WERI-Rb-1 (cell line): ENCODE results near the gene TRIM6.

ENCODE experiments used
- DNase-seq: peaks from one replicate; pipeline ENCODE4 v3.0.0-alpha.2; 2020
- H3K27ac ChIP-seq: fragments of 250-450 bp; sonication (Bioruptor Pico); 2 replicates; pipeline ENCODE4 v1.5.1; 2020; ENCODE audit warnings: mild to moderate bottlenecking, moderate library complexity
- H3K27me3 ChIP-seq: fragments of 250-450 bp; sonication (Bioruptor Pico); 2 replicates; pipeline ENCODE4 v1.5.1; 2021; ENCODE audit warnings: mild to moderate bottlenecking, low read depth, moderate library complexity; ENCODE audit not compliant: insufficient read depth, severe bottlenecking
- H3K36me3 ChIP-seq: fragments of 250-450 bp; sonication (Bioruptor Pico); 2 replicates; pipeline ENCODE4 v1.5.1; 2020; ENCODE audit warnings: mild to moderate bottlenecking, moderate library complexity
- H3K4me3 ChIP-seq: 2 replicates; pipeline ENCODE4 v1.5.1; 2011; ENCODE audit warnings: low read depth, mild to moderate bottlenecking, control low read depth, low read length
- H3K9me3 ChIP-seq: fragments of 250-450 bp; sonication (Bioruptor Pico); 2 replicates; pipeline ENCODE4 v1.5.1; 2021; ENCODE audit warnings: mild to moderate bottlenecking, moderate library complexity; ENCODE audit not compliant: severe bottlenecking
- TF ChIP-seq, protein P1 (sequence below): IDR thresholded peaks from 2 replicates; pipeline ENCODE4 v1.5.1; 2011; ENCODE audit warnings: low read depth, mild to moderate bottlenecking, control low read depth, inconsistent platforms, low read length

TRIM6 gene

DNA sequence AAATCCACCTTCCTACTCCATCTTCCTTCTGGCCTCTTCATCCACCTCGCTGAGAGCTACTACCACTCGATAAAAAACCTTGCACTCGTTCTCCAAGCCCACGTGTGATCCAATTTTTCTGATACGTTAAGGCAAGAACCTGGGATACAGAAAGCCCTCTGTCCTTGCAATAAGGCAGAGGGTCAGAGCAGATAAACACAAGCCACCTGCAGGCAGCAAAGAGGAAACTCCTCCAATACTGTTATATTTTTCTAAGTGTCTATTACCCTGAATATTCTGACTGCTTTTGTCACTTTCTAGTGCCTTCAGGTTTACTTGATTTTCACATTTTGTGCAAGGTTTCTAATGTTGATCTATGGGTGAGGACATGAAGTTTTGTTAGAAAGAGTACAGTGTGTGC lies 61.9 kb downstream of the TRIM6 start:
- DNase-seq: no peak
- Histone ChIP-seq H3K27ac (no peak overlapping the region), H3K36me3 (no peaks in the 10 kb centered on the region), H3K9me3 (no peaks in the 10 kb centered on the region), H3K27me3 (peaks cover 51% of the 10 kb centered on the region), H3K4me3 (no peak overlapping the region)
- TF ChIP-seq, protein P1, sequence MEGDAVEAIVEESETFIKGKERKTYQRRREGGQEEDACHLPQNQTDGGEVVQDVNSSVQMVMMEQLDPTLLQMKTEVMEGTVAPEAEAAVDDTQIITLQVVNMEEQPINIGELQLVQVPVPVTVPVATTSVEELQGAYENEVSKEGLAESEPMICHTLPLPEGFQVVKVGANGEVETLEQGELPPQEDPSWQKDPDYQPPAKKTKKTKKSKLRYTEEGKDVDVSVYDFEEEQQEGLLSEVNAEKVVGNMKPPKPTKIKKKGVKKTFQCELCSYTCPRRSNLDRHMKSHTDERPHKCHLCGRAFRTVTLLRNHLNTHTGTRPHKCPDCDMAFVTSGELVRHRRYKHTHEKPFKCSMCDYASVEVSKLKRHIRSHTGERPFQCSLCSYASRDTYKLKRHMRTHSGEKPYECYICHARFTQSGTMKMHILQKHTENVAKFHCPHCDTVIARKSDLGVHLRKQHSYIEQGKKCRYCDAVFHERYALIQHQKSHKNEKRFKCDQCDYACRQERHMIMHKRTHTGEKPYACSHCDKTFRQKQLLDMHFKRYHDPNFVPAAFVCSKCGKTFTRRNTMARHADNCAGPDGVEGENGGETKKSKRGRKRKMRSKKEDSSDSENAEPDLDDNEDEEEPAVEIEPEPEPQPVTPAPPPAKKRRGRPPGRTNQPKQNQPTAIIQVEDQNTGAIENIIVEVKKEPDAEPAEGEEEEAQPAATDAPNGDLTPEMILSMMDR: no peak
